IPS-15b (cell line): ENCODE measurements around the gene PROKR1.
A peak's percentile ranks its signal among the peaks of the same experiment; 100 is the strongest.
"Not testable (repeated sequence)": the region's sequence is repeated elsewhere in the genome, so short reads cannot be mapped to it uniquely, and the experiment has no call there.

ENCODE experiments used
- H3K27me3 ChIP-seq: one replicate; pipeline ENCODE4 v1.6.1; 2013; ENCODE audit warnings: low read length; ENCODE audit not compliant: control insufficient read depth, insufficient read depth
- H3K36me3 ChIP-seq: one replicate; pipeline ENCODE4 v1.6.1; 2013; ENCODE audit warnings: low read length; ENCODE audit not compliant: control insufficient read depth, insufficient read depth
- H3K4me1 ChIP-seq: one replicate; pipeline ENCODE4 v1.6.1; 2013; ENCODE audit warnings: mild to moderate bottlenecking, low read length; ENCODE audit not compliant: control insufficient read depth, insufficient read depth
- H3K4me3 ChIP-seq: one replicate; pipeline ENCODE4 v1.5.1; 2013; ENCODE audit warnings: low read depth, low read length
- H3K9ac ChIP-seq: one replicate; pipeline ENCODE4 v1.6.1; 2013; ENCODE audit warnings: low read depth, mild to moderate bottlenecking, low read length
- H3K9me3 ChIP-seq: one replicate; pipeline ENCODE4 v1.6.1; 2013; ENCODE audit warnings: mild to moderate bottlenecking, low read length; ENCODE audit not compliant: control insufficient read depth, insufficient read depth

PROKR1 gene

DNA sequence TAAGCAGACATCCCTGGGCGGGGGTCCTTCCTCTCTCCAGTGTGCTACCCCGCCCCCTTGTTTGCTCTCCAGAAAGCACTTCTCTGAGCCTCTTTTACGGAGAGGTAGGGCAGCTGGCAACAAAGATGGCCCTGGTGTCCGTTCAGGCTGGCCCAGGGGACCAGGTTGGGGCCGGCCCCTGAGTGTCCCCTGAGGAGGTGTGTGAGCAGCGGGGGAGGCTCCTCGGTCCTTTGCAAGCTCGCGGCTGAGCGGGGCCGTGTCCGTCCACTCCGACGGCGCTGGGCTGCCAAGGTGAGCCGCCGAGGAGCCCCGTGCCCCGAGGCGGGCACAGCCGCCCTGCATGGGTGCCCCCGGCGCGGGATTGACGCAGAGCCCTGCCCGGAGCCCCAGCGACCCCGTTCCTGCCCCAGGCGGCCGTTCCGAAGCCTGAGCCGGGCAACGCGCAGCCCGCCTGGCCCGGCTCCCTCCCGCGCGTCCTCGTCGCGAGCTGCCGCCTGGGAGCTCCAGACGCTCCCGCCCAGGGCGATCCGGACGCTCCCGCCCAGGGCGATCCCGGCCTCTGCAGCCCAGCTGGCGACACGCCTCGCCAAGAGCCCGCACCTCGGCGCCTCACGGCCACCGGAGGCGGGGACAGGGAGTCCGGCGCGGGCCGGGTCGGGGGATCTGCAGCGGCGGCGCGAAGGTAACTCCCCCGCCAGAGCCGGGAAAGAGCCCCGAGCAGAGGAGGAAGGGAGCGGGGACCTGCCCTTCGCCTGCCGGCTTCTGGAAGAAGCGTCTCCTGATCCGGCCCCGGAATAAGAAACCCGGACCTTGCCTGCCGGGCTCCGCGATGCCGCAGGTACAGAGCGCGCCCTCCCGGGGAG, at the start of gene PROKR1:
PROKR1 (plus strand) TSS at position 569 of the 863 bp plus-strand sequence. CDS start 2,243 bp downstream, outside the sequence.
- peak within 1 kb of the TSS; percentile 58 for H3K9ac ChIP-seq
- H3K4me3 ChIP-seq: peak within 1 kb of the TSS; percentile 76
- H3K9me3 ChIP-seq: no peaks in the 10 kb centered on the region
- no peaks in the 10 kb centered on the region for H3K36me3 ChIP-seq
- peaks cover 36% of the 10 kb centered on the region for H3K27me3 ChIP-seq
- H3K4me1 ChIP-seq: no peaks in the 10 kb centered on the region

DNA sequence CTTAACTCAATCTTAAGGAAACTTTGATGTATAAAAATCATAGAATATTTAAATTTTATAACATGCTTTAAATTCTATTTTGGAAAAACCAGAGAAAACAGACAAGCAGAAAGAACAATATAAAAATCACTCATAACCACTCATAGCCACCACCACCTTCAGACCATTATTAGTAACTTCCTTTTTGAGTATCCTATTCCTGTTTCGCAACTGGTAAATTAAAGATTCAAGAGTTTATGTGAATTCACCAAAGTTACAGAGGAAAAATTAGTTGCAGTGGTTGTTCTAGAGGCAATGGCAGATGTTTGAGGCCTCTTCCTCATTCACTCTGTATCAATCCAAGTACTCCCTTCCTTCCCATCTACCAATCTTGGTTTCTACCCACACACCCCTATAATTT, 49.3 kb upstream of the PROKR1 start:
- no peaks in the 10 kb centered on the region for H3K9me3 ChIP-seq

DNA sequence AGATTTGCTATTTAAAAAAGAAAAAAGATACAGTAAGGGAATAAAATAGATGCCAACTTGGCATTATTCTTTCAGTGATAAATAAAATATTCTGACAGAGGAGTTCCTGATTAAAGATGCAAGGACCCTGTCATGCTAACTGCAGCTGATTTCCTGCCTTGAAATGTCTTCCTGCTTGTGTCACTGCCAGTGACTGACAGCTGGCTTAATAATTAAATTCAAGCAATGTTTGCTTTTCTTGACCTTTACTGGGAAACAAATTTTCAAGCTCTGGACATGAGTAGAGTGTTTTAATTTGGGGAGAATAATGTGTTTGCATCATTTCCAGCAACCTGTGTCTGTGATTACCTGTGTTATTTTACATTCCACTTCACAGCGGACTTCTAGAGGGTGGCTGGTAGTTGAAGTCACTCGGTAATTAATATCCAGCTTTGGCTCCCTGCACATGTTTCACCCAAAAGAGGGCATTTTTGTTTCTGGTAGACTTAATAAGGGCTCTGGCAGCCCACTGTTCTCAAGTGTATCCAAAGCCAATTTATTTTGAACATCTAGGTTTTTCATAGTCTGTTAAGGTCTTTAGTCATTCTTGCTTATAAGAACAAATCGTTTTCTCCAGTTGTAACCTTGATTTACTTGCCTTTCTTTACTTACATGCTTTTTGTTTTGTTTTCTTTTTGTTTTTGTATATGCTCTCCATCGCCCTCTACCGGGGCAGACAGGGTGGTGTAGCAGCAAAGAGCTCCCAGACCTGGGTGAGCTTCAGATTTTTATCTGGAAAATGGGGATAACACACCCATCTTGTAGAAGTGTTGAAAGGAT, 48.5 kb upstream of the PROKR1 start:
- H3K4me3 ChIP-seq: no peak overlapping the region
- H3K9ac ChIP-seq: no peak overlapping the region
- H3K36me3 ChIP-seq: no peaks in the 10 kb centered on the region
- H3K9me3 ChIP-seq: no peaks in the 10 kb centered on the region
- H3K27me3 ChIP-seq: no peaks in the 10 kb centered on the region
- no peaks in the 10 kb centered on the region for H3K4me1 ChIP-seq

More for the DNA sequence above, 49.3 kb upstream of the PROKR1 start:
- Histone ChIP-seq H3K4me1 (no peaks in the 10 kb centered on the region), H3K4me3 (no peak overlapping the region), H3K27me3 (no peaks in the 10 kb centered on the region), H3K36me3 (no peaks in the 10 kb centered on the region), H3K9ac (no peak overlapping the region)

DNA sequence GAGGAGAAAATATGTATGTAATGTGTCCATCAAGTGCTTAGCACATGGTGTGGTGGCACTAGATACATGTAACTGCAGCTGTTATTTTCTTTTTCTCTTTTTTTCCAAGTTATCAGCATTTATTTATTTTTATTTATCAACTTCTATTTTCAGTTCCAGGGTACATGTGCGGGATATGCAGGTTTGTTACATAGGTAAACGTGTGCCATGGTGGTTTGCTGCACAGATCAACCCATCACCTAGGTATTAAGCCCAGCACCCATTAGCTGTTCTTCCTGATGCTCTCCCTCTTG, 47.9 kb upstream of the PROKR1 start:
- not testable (repeated sequence) for H3K9me3 ChIP-seq, H3K27me3 ChIP-seq, H3K36me3 ChIP-seq, H3K4me3 ChIP-seq, H3K9ac ChIP-seq, H3K4me1 ChIP-seq

DNA sequence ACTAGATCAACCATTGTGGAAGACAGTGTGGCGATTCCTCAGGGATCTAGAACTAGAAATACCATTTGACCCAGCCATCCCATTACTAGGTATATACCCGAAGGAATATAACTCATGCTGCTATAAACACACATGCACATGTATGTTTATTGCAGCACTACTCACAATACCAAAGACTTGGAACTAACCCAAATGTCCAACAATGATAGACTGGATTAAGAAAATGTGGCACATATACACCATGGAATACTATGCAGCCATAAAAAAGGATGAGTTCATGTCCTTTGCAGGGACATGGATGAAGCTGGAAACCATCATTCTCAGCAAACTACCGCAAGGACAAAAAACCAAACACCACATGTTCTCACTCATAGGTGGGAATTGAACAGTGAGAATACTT, 42.9 kb upstream of the PROKR1 start:
- not testable (repeated sequence) for H3K9ac ChIP-seq, H3K9me3 ChIP-seq, H3K4me1 ChIP-seq, H3K4me3 ChIP-seq, H3K27me3 ChIP-seq, H3K36me3 ChIP-seq

DNA sequence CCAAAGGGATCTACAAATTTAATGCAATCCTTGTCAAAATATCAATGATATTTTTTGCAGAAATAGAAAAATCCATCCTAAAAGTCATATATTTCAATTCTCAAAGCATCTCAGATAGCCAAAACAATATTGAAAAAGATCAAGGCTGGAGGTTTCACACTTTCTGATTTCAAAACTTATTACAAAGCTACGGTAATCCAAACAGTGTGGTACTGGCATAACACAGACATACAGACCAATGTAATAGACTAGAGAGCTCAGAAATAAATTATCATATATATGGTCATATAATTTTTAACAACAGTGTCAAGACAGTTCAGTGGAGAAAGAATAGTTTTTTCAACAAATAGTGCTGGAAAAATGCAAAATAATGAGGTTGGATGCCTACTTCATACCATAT, 40.3 kb upstream of the PROKR1 start:
- H3K4me3 ChIP-seq: no peak overlapping the region
- no peaks in the 10 kb centered on the region for H3K9me3 ChIP-seq
- H3K36me3 ChIP-seq: no peaks in the 10 kb centered on the region
- no peaks in the 10 kb centered on the region for H3K27me3 ChIP-seq
- no peak overlapping the region for H3K9ac ChIP-seq
- H3K4me1 ChIP-seq: no peaks in the 10 kb centered on the region

DNA sequence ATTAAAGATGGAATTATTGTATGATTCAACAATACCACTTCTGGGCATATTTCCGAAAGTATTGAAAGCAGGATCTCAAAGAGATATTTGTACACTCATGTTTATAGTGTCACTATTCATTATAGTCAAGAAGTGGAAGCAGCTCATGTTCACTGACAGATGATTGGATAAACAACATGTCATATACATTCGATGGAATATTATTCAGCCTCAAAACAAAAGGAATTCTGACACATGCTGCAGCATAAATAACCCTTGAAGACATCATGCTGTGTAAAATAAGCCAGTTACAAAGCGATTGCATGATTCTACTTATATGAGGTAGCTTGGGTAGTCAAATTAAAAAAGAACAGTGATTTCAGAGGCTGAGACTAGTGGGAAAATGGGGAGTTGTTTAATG, 39.3 kb upstream of the PROKR1 start:
- Histone ChIP-seq H3K4me1 (no peaks in the 10 kb centered on the region), H3K9me3 (no peaks in the 10 kb centered on the region), H3K9ac (no peak overlapping the region), H3K4me3 (no peak overlapping the region), H3K27me3 (no peaks in the 10 kb centered on the region), H3K36me3 (no peaks in the 10 kb centered on the region)

DNA sequence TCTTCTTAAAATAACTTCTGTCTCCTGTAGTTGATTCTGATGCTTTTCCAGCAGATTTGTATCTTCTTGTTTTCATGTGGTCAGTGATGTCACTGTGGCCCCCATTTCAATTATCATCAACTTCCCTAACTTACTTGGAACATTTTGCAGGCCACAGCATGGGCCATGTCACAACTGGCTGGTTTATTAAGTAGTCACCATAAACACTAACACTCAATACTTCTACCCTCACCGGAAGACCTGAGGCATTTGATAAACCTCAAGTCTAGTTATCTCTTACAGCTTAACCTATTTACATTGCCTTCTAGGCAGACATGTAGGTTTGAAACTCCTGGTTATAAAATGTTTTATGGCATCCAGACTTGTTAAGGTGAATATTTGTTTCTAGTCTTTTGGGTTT, 37.4 kb upstream of the PROKR1 start:
- H3K9me3 ChIP-seq: no peaks in the 10 kb centered on the region
- no peak overlapping the region for H3K9ac ChIP-seq
- H3K27me3 ChIP-seq: no peaks in the 10 kb centered on the region
- H3K36me3 ChIP-seq: no peaks in the 10 kb centered on the region
- no peaks in the 10 kb centered on the region for H3K4me1 ChIP-seq
- H3K4me3 ChIP-seq: no peak overlapping the region

DNA sequence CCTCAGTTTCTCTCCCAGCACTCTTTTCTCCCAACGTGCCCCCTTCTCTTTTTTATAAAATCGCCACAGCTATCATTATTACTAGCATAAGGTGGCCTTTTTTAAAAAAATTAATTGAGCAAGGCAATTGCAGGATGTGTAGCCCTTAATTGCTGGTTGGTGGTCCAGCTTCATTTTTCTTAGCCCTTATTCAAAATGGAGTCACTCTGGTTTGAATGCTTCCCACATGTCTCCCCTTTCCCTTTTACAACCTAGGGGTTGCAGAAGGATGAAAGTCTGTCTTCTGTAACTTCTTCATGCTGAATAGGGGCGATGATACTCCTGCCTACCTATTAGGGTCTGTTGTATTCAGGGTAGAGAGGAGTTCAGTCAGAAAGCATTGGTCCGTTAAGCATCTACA, 36.6 kb upstream of the PROKR1 start:
- Histone ChIP-seq H3K9ac (no peak overlapping the region), H3K27me3 (no peaks in the 10 kb centered on the region), H3K4me3 (no peak overlapping the region), H3K4me1 (no peaks in the 10 kb centered on the region), H3K36me3 (no peaks in the 10 kb centered on the region), H3K9me3 (no peaks in the 10 kb centered on the region)

DNA sequence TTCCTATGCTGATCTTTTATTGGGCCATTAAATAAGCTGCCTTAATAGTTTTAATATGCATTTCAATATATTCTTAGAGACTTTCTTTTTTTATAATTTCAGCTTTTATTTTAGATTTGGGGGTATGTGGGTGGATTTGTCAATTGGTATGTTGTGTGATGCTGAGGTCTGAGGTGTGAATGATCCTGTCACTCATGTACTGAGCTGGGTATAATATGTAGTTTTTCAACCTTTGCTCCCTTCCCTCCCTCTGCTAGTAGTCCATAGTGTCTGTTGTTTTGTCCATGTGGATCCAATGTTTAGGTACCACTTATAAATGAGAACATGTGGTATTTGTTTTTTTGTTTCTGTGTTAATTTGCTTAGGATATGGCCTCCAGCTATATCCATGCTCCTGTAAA, 35.5 kb upstream of the PROKR1 start:
- Histone ChIP-seq H3K27me3 (no peaks in the 10 kb centered on the region), H3K36me3 (no peaks in the 10 kb centered on the region), H3K9me3 (no peaks in the 10 kb centered on the region), H3K4me1 (no peaks in the 10 kb centered on the region), H3K4me3 (no peak overlapping the region), H3K9ac (no peak overlapping the region)

DNA sequence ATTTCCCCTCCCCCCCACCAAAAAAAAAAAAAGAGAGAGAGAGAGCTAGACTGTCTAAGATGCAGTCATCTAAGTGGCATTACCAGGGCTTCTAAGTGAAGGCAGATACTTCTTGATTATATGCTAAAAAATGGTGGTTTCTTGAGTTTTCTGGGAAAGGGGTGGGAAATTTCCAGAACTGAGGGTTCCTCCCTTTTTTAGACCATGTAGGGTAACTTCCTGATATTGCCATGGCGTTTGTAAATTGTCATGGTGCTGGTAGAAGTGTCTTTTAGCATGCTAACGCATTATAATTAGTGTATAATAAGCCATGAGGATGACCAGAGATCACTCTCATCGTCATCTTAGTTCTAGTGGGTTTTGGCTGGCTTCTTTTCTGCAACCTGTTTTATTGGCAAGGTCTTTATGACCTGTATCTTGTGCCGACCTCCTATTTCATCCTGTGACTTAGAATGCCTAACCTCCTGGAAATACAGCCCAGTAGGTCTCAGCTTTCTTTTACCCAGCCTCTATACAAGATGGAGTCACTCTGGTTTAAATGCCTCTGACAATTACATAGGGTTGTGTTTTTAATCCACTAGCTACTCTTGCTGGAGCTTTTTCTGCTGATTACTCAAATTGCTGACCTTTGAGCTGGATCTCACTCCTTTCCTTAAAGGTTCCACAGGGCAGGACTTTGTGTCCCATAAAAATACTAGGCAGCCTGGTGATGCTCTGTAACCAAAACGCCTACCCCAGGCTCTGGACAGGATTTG, 30.4 kb upstream of the PROKR1 start:
- no peaks in the 10 kb centered on the region for H3K9me3 ChIP-seq

More for the DNA sequence above, 30.4 kb upstream of the PROKR1 start:
- no peaks in the 10 kb centered on the region for H3K36me3 ChIP-seq
- no peak overlapping the region for H3K4me3 ChIP-seq
- H3K27me3 ChIP-seq: no peaks in the 10 kb centered on the region
- H3K9ac ChIP-seq: no peak overlapping the region
- H3K4me1 ChIP-seq: no peaks in the 10 kb centered on the region
